GM21529 (cell line): Measurements from ENCODE around the gene PIGU.
"Not testable (repeated sequence)": the region's sequence is repeated elsewhere in the genome, so short reads cannot be mapped to it uniquely, and the experiment has no call there.

Source experiments
- ATAC-seq: cut with Tn5 transposase; IDR thresholded peaks from one replicate; pipeline ENCODE4 v1.9.1; 2021; ENCODE audit not compliant: unreplicated experiment

PIGU gene

GRCh38 chr20:34706912-34707784 lies 30.3 kb upstream of the PIGU start:
- no peak for ATAC-seq

- no peak for ATAC-seq
Observed at GRCh38 chr20:34706302-34706875, 29.5 kb upstream of the PIGU start.

GRCh38 chr20:34705397-34706301 lies 28.8 kb upstream of the PIGU start:
- no peak for ATAC-seq

- no peak for ATAC-seq
Observed at GRCh38 chr20:34705008-34705396, 28.1 kb upstream of the PIGU start.

GRCh38 chr20:34704177-34705007 lies 27.5 kb upstream of the PIGU start, which contains the start of gene TP53INP2:
Gene TP53INP2 (plus strand): TSS chr20:34704344. CDS start chr20:34708740, 4,396 bp downstream.
- ATAC-seq, result peak; percentile 55

GRCh38 chr20:34703424-34704176 lies 26.7 kb upstream of the PIGU start:
- no peak for ATAC-seq

GRCh38 chr20:34703061-34703423 lies 26.1 kb upstream of the PIGU start:
- no peak for ATAC-seq

GRCh38 chr20:34701405-34702085 lies 24.7 kb upstream of the PIGU start:
- ATAC-seq, result no peak

GRCh38 chr20:34693414-34693813 lies 16.5 kb upstream of the PIGU start:
- ATAC-seq, result no peak

GRCh38 chr20:34691838-34692237 lies 14.9 kb upstream of the PIGU start:
- ATAC-seq, result no peak

GRCh38 chr20:34689486-34689885 lies 12.6 kb upstream of the PIGU start:
- no peak for ATAC-seq

- no peak for ATAC-seq
Observed at GRCh38 chr20:34683667-34684066, 6.8 kb upstream of the PIGU start.

- ATAC-seq, result no peak
Observed at GRCh38 chr20:34680586-34681175, 3.8 kb upstream of the PIGU start.

- no peak for ATAC-seq
Observed at GRCh38 chr20:34675993-34676641, 775 bp downstream of the PIGU start.

- no peak for ATAC-seq
Observed at GRCh38 chr20:34675561-34675960, 1.3 kb downstream of the PIGU start.

GRCh38 chr20:34673412-34673811 lies 3.5 kb downstream of the PIGU start:
- no peak for ATAC-seq

- ATAC-seq, result no peak
Observed at GRCh38 chr20:34669094-34669493, 7.8 kb downstream of the PIGU start.

- ATAC-seq, result not testable (repeated sequence)
Observed at GRCh38 chr20:34664751-34665150, 12.1 kb downstream of the PIGU start.
